Smooth muscle cell (in vitro differentiated cells): ENCODE measurements around the gene CDC14A. TPM values are rescaled to one million over a fixed set of nuclear protein-coding genes. Genes with fewer than 3 reads are reported as not detected.
A peak's percentile ranks its signal among the peaks of the same experiment; 100 is the strongest.

Experiments
- DNase-seq: peaks from one replicate; lab custom pipeline; 2025; ENCODE audit not compliant: unreplicated experiment; lab: John Stamatoyannopoulos, UW
- H2AFZ ChIP-seq: fragments of 200-600 bp; sonication (generic); 2 replicates; pipeline ENCODE4 v1.6.0; 2016; ENCODE audit warnings: antibody characterized with exemption, low read depth, mild to moderate bottlenecking
- H3F3A ChIP-seq: fragments of 200-600 bp; sonication (generic); 2 replicates; pipeline ENCODE4 v1.6.0; 2017; ENCODE audit warnings: antibody characterized with exemption, low read depth
- H3K27ac ChIP-seq: fragments of 200-600 bp; sonication (generic); 2 replicates; pipeline ENCODE4 v1.5.1; 2016; ENCODE audit warnings: low read depth, mild to moderate bottlenecking
- H3K27me3 ChIP-seq: fragments of 200-600 bp; sonication (generic); 2 replicates; pipeline ENCODE4 v1.6.1; 2016; ENCODE audit warnings: low read depth, mild to moderate bottlenecking
- H3K36me3 ChIP-seq: fragments of 200-600 bp; sonication (generic); 2 replicates; pipeline ENCODE4 v1.5.1; 2016; ENCODE audit warnings: low read depth
- H3K4me1 ChIP-seq: fragments of 200-600 bp; sonication (generic); 2 replicates; pipeline ENCODE4 v1.5.1; 2016; ENCODE audit warnings: low read depth
- H3K4me2 ChIP-seq: fragments of 200-600 bp; sonication (generic); 2 replicates; pipeline ENCODE4 v1.6.0; 2016; ENCODE audit warnings: mild to moderate bottlenecking
- H3K4me3 ChIP-seq: fragments of 200-600 bp; sonication (generic); 2 replicates; pipeline ENCODE4 v1.5.1; 2016; ENCODE audit warnings: mild to moderate bottlenecking
- H3K79me2 ChIP-seq: fragments of 200-600 bp; sonication (generic); 2 replicates; pipeline ENCODE4 v1.6.0; 2016; ENCODE audit warnings: low read depth, mild to moderate bottlenecking
- H3K9ac ChIP-seq: fragments of 200-600 bp; sonication (generic); 2 replicates; pipeline ENCODE4 v1.6.0; 2016; ENCODE audit warnings: low read depth
- H3K9me3 ChIP-seq: fragments of 200-600 bp; sonication (generic); replicated peaks from 2 replicates; pipeline ENCODE4 v1.5.1; 2016; ENCODE audit warnings: low read depth
- H4K20me1 ChIP-seq: fragments of 200-600 bp; sonication (generic); 2 replicates; pipeline ENCODE4 v1.6.0; 2016; ENCODE audit warnings: low read depth
- WGBS: methylation state at CpG from one replicate; pipeline ENCODE4 v1.1.7; 2016; ENCODE audit warnings: low lambda C conversion rate; 5-methylcytosine and 5-hydroxymethylcytosine counted together
- polyA plus RNA-seq: library from polyadenylated mRNA; unstranded; fragments of >200 nt; fragmentation: Nextera tagmentation; extraction: Ambion mirVana; gene quantifications from 2 replicates; pipeline ENCODE4 v1.2.1, GENCODE V29; 2016
- total RNA-seq: library from RNA; depleted of rRNA; stranded (reverse); fragments of >200 nt; gene quantifications from 2 replicates; pipeline ENCODE4 v1.2.3, GENCODE V29; 2014
- TF ChIP-seq, protein P1 (sequence below): fragments of 200-600 bp; sonication (generic); IDR thresholded peaks from 2 replicates; pipeline ENCODE4 v1.5.1; 2017; ENCODE audit warnings: borderline replicate concordance, mild to moderate bottlenecking, antibody characterized with exemption; ENCODE audit not compliant: insufficient read depth, poor library complexity, severe bottlenecking

CDC14A gene, protein sequence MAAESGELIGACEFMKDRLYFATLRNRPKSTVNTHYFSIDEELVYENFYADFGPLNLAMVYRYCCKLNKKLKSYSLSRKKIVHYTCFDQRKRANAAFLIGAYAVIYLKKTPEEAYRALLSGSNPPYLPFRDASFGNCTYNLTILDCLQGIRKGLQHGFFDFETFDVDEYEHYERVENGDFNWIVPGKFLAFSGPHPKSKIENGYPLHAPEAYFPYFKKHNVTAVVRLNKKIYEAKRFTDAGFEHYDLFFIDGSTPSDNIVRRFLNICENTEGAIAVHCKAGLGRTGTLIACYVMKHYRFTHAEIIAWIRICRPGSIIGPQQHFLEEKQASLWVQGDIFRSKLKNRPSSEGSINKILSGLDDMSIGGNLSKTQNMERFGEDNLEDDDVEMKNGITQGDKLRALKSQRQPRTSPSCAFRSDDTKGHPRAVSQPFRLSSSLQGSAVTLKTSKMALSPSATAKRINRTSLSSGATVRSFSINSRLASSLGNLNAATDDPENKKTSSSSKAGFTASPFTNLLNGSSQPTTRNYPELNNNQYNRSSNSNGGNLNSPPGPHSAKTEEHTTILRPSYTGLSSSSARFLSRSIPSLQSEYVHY
- total RNA-seq (8.1 and 15.9 TPM in 2 replicates), polyA plus RNA-seq (2.8 and 9.1 TPM in 2 replicates)

- WGBS, result under 1% methylated on average over 52 of the region's 65 CpGs
- peak; percentile 82 for DNase-seq
- TF ChIP-seq, protein P1, sequence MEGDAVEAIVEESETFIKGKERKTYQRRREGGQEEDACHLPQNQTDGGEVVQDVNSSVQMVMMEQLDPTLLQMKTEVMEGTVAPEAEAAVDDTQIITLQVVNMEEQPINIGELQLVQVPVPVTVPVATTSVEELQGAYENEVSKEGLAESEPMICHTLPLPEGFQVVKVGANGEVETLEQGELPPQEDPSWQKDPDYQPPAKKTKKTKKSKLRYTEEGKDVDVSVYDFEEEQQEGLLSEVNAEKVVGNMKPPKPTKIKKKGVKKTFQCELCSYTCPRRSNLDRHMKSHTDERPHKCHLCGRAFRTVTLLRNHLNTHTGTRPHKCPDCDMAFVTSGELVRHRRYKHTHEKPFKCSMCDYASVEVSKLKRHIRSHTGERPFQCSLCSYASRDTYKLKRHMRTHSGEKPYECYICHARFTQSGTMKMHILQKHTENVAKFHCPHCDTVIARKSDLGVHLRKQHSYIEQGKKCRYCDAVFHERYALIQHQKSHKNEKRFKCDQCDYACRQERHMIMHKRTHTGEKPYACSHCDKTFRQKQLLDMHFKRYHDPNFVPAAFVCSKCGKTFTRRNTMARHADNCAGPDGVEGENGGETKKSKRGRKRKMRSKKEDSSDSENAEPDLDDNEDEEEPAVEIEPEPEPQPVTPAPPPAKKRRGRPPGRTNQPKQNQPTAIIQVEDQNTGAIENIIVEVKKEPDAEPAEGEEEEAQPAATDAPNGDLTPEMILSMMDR, result no peak
These were observed at the start of gene CDC14A for GRCh38 chr1:100352267-100353070. Gene CDC14A (plus strand): TSS chr1:100352506. CDS start chr1:100352955, 449 bp downstream.

DNA sequence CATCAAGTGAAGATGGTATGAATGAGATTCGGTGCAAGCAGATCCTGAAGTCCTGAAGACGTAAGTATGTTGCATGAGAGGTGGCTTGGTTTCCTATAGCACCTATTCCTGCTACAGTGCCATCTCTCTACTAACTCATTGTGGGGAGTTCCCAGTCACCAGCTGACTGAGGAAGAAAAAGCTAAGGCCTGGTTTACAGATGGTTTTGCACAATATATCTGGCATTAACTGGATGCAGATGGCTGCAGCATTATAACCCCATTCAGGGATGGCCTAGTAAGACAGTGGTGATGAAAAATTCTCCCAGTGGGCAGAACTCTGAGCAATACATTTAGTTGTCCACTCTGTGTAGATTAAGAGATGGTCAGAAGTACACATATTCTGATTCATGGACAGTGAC is 49.6 kb upstream of the CDC14A start:
- Histone ChIP-seq H3K36me3 (no peaks in the 10 kb centered on the region), H3F3A (no peaks in the 10 kb centered on the region), H4K20me1 (no peaks in the 10 kb centered on the region), H2AFZ (no peak overlapping the region), H3K4me3 (no peak overlapping the region), H3K4me1 (peaks cover 29% of the 10 kb centered on the region), H3K27ac (no peak overlapping the region), H3K4me2 (no peak overlapping the region), H3K9me3 (no peaks in the 10 kb centered on the region), H3K79me2 (no peaks in the 10 kb centered on the region), H3K9ac (no peak overlapping the region), H3K27me3 (no peaks in the 10 kb centered on the region)
- 88% methylated on average over 2 of the region's 2 CpGs for WGBS
- TF ChIP-seq, protein P1, result no peak
- no peak for DNase-seq

More at GRCh38 chr1:100352267-100353070, at the start of gene CDC14A:
- Histone ChIP-seq H2AFZ (peak within 1 kb of the TSS; percentile 91), H3K27ac (peak within 1 kb of the TSS; percentile 87), H3K9me3 (no peaks in the 10 kb centered on the region), H3K9ac (peak within 1 kb of the TSS; percentile 88), H3K36me3 (no peaks in the 10 kb centered on the region), H3K4me1 (peaks cover 19% of the 10 kb centered on the region), H4K20me1 (peaks cover 26% of the 10 kb centered on the region), H3F3A (peaks cover 24% of the 10 kb centered on the region), H3K4me3 (peak within 1 kb of the TSS; percentile 92), H3K79me2 (peaks cover 30% of the 10 kb centered on the region), H3K27me3 (no peaks in the 10 kb centered on the region), H3K4me2 (peak within 1 kb of the TSS; percentile 92)

DNA sequence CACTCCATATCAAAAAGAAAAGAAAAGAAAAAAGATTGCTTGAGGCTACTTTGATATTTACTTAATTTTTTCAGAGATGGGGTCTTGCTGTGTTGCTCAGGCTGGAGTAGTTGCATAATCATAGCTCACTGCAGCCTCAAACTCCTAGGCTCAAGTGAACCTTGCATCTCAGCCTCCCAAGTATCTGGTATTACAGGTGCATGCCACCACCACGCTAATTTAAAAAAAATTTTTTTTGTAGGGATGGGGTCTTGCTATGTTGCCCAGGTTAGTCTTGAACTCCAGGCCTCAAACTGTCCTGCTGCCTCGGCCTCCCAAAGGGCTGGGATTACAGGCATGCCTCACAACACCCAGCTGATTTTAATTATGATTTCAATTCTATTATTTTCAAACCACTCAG is 48.1 kb upstream of the CDC14A start:
- Histone ChIP-seq H3K79me2 (no peaks in the 10 kb centered on the region), H3K4me1 (peaks cover 21% of the 10 kb centered on the region), H3K9me3 (no peaks in the 10 kb centered on the region), H3K27me3 (no peaks in the 10 kb centered on the region), H3K27ac (no peak overlapping the region), H2AFZ (no peak overlapping the region), H3F3A (no peaks in the 10 kb centered on the region), H3K4me2 (no peak overlapping the region), H3K36me3 (no peaks in the 10 kb centered on the region), H3K9ac (no peak overlapping the region), H4K20me1 (no peaks in the 10 kb centered on the region), H3K4me3 (no peak overlapping the region)
- no peak for DNase-seq
- WGBS, result 74% methylated on average over 2 of the region's 2 CpGs
- TF ChIP-seq, protein P1, result no peak
